ENCODE measurements around the gene PRR14L.
"Not testable (repeated sequence)": the region's sequence is repeated elsewhere in the genome, so short reads cannot be mapped to it uniquely, and the experiment has no call there.

PRR14L gene

GRCh38 chr22:31681349-31682345 lies 68.3 kb downstream of the PRR14L start:
- DNase-seq (ENCODE audit: low read depth): peak; percentile 51
- peaks cover 33% of the 10 kb centered on the region for H3K36me3 ChIP-seq (ENCODE audit: control insufficient read depth, insufficient read depth, low read length, severe bottlenecking)
- no peaks in the 10 kb centered on the region for H3K27me3 ChIP-seq (replicated peaks; ENCODE audit: control insufficient read depth, insufficient read depth, low read length)
- peak overlapping the region; percentile 42 for H3K4me3 ChIP-seq (ENCODE audit: low read length)
- H3K9me3 ChIP-seq (ENCODE audit: control insufficient read depth, low read length): no peaks in the 10 kb centered on the region
- H3K4me1 ChIP-seq (ENCODE audit: control insufficient read depth, insufficient read depth, low read length): peaks cover 31% of the 10 kb centered on the region
- H3K9ac ChIP-seq (ENCODE audit: low read length): peak overlapping the region; percentile 65

- H3K4me3 ChIP-seq (ENCODE audit: low read length): no peak overlapping the region
- peak; percentile 79 for DNase-seq (ENCODE audit: low read depth)
- H3K9ac ChIP-seq (ENCODE audit: low read length): peak overlapping the region; percentile 65
- peaks cover 31% of the 10 kb centered on the region for H3K4me1 ChIP-seq (ENCODE audit: control insufficient read depth, insufficient read depth, low read length)
- no peaks in the 10 kb centered on the region for H3K27me3 ChIP-seq (replicated peaks; ENCODE audit: control insufficient read depth, insufficient read depth, low read length)
- no peaks in the 10 kb centered on the region for H3K9me3 ChIP-seq (ENCODE audit: control insufficient read depth, low read length)
- peaks cover 28% of the 10 kb centered on the region for H3K36me3 ChIP-seq (ENCODE audit: control insufficient read depth, insufficient read depth, low read length, severe bottlenecking)
Measured at GRCh38 chr22:31680861-31681341, 69.0 kb downstream of the PRR14L start.

DNA sequence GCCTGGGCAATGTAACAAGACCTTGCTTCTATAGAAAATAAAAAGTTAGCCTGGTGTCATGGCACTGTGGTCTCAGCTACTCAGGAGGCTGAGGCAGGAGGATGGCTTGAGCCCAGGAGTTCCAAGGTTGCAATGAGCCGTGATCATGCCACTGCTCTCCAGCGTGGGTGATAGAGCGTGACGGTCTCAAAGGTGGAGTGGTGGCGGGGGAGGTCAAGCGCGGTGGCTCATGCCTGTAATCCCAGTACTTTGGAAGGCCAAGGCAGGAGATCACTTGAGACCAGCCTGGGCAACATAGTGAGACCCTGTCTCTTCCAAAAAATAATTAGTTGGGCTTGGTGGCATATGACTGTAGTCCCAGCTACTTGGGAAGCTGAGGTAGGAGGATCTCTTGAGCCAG lies 71.2 kb downstream of the PRR14L start:
- Histone ChIP-seq H3K4me3 (ENCODE audit: low read length) (no peak overlapping the region), H3K36me3 (ENCODE audit: control insufficient read depth, insufficient read depth, low read length, severe bottlenecking) (peaks cover 7% of the 10 kb centered on the region), H3K4me1 (ENCODE audit: control insufficient read depth, insufficient read depth, low read length) (peaks cover 28% of the 10 kb centered on the region), H3K27me3 (replicated peaks; ENCODE audit: control insufficient read depth, insufficient read depth, low read length) (no peaks in the 10 kb centered on the region), H3K9me3 (ENCODE audit: control insufficient read depth, low read length) (no peaks in the 10 kb centered on the region), H3K9ac (ENCODE audit: low read length) (no peak overlapping the region)
- DNase-seq (ENCODE audit: low read depth): no peak

GRCh38 chr22:31676700-31677099 lies 73.2 kb downstream of the PRR14L start:
- Histone ChIP-seq H3K9ac (ENCODE audit: low read length) (peak overlapping the region; percentile 82), H3K4me1 (ENCODE audit: control insufficient read depth, insufficient read depth, low read length) (peaks cover 24% of the 10 kb centered on the region), H3K4me3 (ENCODE audit: low read length) (peak overlapping the region; percentile 85), H3K27me3 (replicated peaks; ENCODE audit: control insufficient read depth, insufficient read depth, low read length) (no peaks in the 10 kb centered on the region), H3K36me3 (ENCODE audit: control insufficient read depth, insufficient read depth, low read length, severe bottlenecking) (no peaks in the 10 kb centered on the region), H3K9me3 (ENCODE audit: control insufficient read depth, low read length) (no peaks in the 10 kb centered on the region)
- peak; percentile 22 for DNase-seq (ENCODE audit: low read depth)

DNA sequence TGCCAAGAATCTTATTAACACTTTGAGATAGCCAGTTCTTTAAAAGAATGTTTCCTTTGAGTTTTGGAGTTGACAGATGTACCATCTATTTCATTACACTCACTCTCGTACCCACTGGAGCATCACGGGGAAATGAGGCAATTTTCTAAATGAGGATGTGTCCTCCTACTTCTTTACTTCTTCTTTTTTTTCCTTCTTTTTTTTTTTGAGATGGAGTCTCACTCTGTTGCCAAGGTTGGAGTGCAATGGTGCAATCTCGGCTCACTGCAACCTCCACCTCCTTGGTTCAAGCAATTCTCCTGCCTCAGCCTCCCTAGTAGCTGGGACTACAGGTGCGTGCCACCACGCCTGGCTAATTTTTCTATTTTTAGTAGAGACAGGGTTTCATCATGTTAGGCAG lies 75.7 kb downstream of the PRR14L start:
- not testable (repeated sequence) for H3K27me3 ChIP-seq (replicated peaks; ENCODE audit: control insufficient read depth, insufficient read depth, low read length); H3K4me3 ChIP-seq (ENCODE audit: low read length); H3K36me3 ChIP-seq (ENCODE audit: control insufficient read depth, insufficient read depth, low read length, severe bottlenecking); H3K9ac ChIP-seq (ENCODE audit: low read length); H3K9me3 ChIP-seq (ENCODE audit: control insufficient read depth, low read length); DNase-seq (ENCODE audit: low read depth)
- peaks cover 14% of the 10 kb centered on the region for H3K4me1 ChIP-seq (ENCODE audit: control insufficient read depth, insufficient read depth, low read length)

- peaks cover 14% of the 10 kb centered on the region for H3K4me1 ChIP-seq (ENCODE audit: control insufficient read depth, insufficient read depth, low read length)
- not testable (repeated sequence) for H3K27me3 ChIP-seq (replicated peaks; ENCODE audit: control insufficient read depth, insufficient read depth, low read length); H3K4me3 ChIP-seq (ENCODE audit: low read length); H3K9me3 ChIP-seq (ENCODE audit: control insufficient read depth, low read length); H3K9ac ChIP-seq (ENCODE audit: low read length); H3K36me3 ChIP-seq (ENCODE audit: control insufficient read depth, insufficient read depth, low read length, severe bottlenecking); DNase-seq (ENCODE audit: low read depth)
Measured at GRCh38 chr22:31668849-31669248, 81.1 kb downstream of the PRR14L start.

- H3K27me3 ChIP-seq (replicated peaks; ENCODE audit: control insufficient read depth, insufficient read depth, low read length): no peaks in the 10 kb centered on the region
- no peaks in the 10 kb centered on the region for H3K9me3 ChIP-seq (ENCODE audit: control insufficient read depth, low read length)
- peak overlapping the region; percentile 87 for H3K9ac ChIP-seq (ENCODE audit: low read length)
- peaks cover 16% of the 10 kb centered on the region for H3K4me1 ChIP-seq (ENCODE audit: control insufficient read depth, insufficient read depth, low read length)
- DNase-seq (ENCODE audit: low read depth): no peak
- peak overlapping the region; percentile 96 for H3K4me3 ChIP-seq (ENCODE audit: low read length)
- H3K36me3 ChIP-seq (ENCODE audit: control insufficient read depth, insufficient read depth, low read length, severe bottlenecking): no peaks in the 10 kb centered on the region
Measured at GRCh38 chr22:31662668-31663037, 87.3 kb downstream of the PRR14L start.

- Histone ChIP-seq H3K4me3 (ENCODE audit: low read length) (peak within 1 kb of the TSS; percentile 96), H3K9ac (ENCODE audit: low read length) (peak within 1 kb of the TSS; percentile 87), H3K36me3 (ENCODE audit: control insufficient read depth, insufficient read depth, low read length, severe bottlenecking) (no peaks in the 10 kb centered on the region), H3K4me1 (ENCODE audit: control insufficient read depth, insufficient read depth, low read length) (peaks cover 16% of the 10 kb centered on the region), H3K27me3 (replicated peaks; ENCODE audit: control insufficient read depth, insufficient read depth, low read length) (no peaks in the 10 kb centered on the region), H3K9me3 (ENCODE audit: control insufficient read depth, low read length) (no peaks in the 10 kb centered on the region)
- peak; percentile 98 for DNase-seq (ENCODE audit: low read depth)
Measured at GRCh38 chr22:31661851-31662667, 87.9 kb downstream of the PRR14L start, which contains the start of gene PISD. TSS of gene PISD (minus strand) at chr22:31662215. CDS start at chr22:31662208, 7 bp downstream.

GRCh38 chr22:31660860-31661341 lies 89.0 kb downstream of the PRR14L start:
- not testable (repeated sequence) for H3K36me3 ChIP-seq (ENCODE audit: control insufficient read depth, insufficient read depth, low read length, severe bottlenecking); H3K9me3 ChIP-seq (ENCODE audit: control insufficient read depth, low read length); H3K27me3 ChIP-seq (replicated peaks; ENCODE audit: control insufficient read depth, insufficient read depth, low read length)
- Histone ChIP-seq H3K4me3 (ENCODE audit: low read length) (peak overlapping the region; percentile 96), H3K4me1 (ENCODE audit: control insufficient read depth, insufficient read depth, low read length) (peaks cover 16% of the 10 kb centered on the region), H3K9ac (ENCODE audit: low read length) (peak overlapping the region; percentile 87)
- DNase-seq (ENCODE audit: low read depth): peak; percentile 61

DNA sequence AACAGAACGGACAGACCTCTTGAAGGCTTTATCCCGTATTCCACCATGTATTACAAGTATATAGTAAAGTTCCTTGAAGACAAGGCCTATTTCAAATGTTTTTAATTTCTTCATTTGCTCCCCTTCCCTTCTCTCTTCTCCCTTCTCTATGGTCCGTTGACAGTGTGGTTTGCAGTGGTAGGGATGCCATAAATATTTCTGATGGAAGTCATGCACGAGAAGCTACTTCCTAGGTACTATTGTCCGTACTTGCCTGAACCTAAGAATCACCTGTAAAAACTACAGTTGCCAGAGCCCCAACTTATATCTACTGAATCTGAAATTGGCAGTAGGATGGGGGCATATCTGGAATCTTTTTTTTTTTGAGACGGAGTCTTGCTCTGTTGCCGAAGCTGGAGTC lies 90.7 kb downstream of the PRR14L start:
- no peaks in the 10 kb centered on the region for H3K9me3 ChIP-seq (ENCODE audit: control insufficient read depth, low read length)
- no peaks in the 10 kb centered on the region for H3K27me3 ChIP-seq (replicated peaks; ENCODE audit: control insufficient read depth, insufficient read depth, low read length)
- H3K36me3 ChIP-seq (ENCODE audit: control insufficient read depth, insufficient read depth, low read length, severe bottlenecking): no peaks in the 10 kb centered on the region
- peaks cover 16% of the 10 kb centered on the region for H3K4me1 ChIP-seq (ENCODE audit: control insufficient read depth, insufficient read depth, low read length)
- DNase-seq (ENCODE audit: low read depth): no peak
- H3K9ac ChIP-seq (ENCODE audit: low read length): no peak overlapping the region
- H3K4me3 ChIP-seq (ENCODE audit: low read length): no peak overlapping the region

DNA sequence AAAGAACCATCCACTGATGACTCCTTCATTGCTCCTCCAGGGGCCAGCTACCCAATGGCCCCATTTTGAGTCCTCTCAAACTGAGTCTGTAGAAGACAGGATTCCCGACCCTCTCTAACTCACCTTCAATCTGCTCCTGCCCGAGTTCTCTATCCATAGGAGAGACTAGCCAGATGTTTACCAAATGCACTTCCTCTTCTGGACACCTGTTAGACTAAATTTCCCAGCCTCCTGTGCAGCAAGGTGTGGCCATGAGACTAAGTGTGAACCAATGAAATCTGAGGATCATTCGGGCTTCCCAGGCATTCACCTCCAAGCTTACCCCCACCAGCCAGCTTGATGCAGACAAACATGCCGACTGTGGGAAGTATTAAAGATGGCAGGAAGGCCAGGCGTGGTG lies 95.5 kb downstream of the PRR14L start:
- no peaks in the 10 kb centered on the region for H3K27me3 ChIP-seq (replicated peaks; ENCODE audit: control insufficient read depth, insufficient read depth, low read length)
- no peak overlapping the region for H3K9ac ChIP-seq (ENCODE audit: low read length)
- H3K4me1 ChIP-seq (ENCODE audit: control insufficient read depth, insufficient read depth, low read length): peaks cover 17% of the 10 kb centered on the region
- no peak for DNase-seq (ENCODE audit: low read depth)
- no peak overlapping the region for H3K4me3 ChIP-seq (ENCODE audit: low read length)
- no peaks in the 10 kb centered on the region for H3K36me3 ChIP-seq (ENCODE audit: control insufficient read depth, insufficient read depth, low read length, severe bottlenecking)
- H3K9me3 ChIP-seq (ENCODE audit: control insufficient read depth, low read length): no peaks in the 10 kb centered on the region

All from adipocyte (in vitro differentiated cells).